HepG2 (cell line): ENCODE data around the gene CTNNA1. TPM values are rescaled to one million over a fixed set of nuclear protein-coding genes. Genes with fewer than 3 reads are reported as not detected.
A peak's percentile ranks its signal among the peaks of the same experiment; 100 is the strongest.

Experiments
- ATF6 ChIP-seq: sonication (generic); formaldehyde crosslinking; conservative IDR thresholded peaks from 2 replicates; pipeline ENCODE4 v1.4.0; 2020; ENCODE audit warnings: missing genetic modification reagents
- CEBPG ChIP-seq: IDR thresholded peaks from 2 replicates; pipeline ENCODE4 v1.6.1; 2016
- FOXP1 ChIP-seq, 2 experiments: fragments of 450-650 bp in 1 of 2; IDR thresholded peaks; 2 replicates each; pipeline ENCODE4 v1.6.1; 2017 to 2018; ENCODE audit warnings: antibody characterized with exemption in 1 of 2
- MED1 ChIP-seq: sonication (generic); formaldehyde crosslinking; IDR thresholded peaks from 2 replicates; pipeline ENCODE4 v1.4.0; 2020; ENCODE audit warnings: missing genetic modification reagents
- MIER2 ChIP-seq: IDR thresholded peaks from 2 replicates; pipeline ENCODE4 v1.6.1; 2016; ENCODE audit warnings: missing biosample characterization, missing genetic modification reagents
- PBX2 ChIP-seq: IDR thresholded peaks from 2 replicates; pipeline ENCODE4 v1.6.1; 2016; ENCODE audit warnings: control low read depth
- POGZ ChIP-seq: sonication (generic); formaldehyde crosslinking; IDR thresholded peaks from 2 replicates; pipeline ENCODE4 v1.4.0; 2020; ENCODE audit warnings: mild to moderate bottlenecking, missing genetic modification reagents
- RARA ChIP-seq: IDR thresholded peaks from 2 replicates; pipeline ENCODE4 v1.6.1; 2016; ENCODE audit warnings: missing genetic modification reagents, missing compliant biosample characterization
- RBM39 ChIP-seq: fragments of 200-400 bp; formaldehyde crosslinking; IDR thresholded peaks from one replicate; pipeline ENCODE4 v1.6.1; 2018; ENCODE audit warnings: antibody characterized with exemption, mild to moderate bottlenecking, low read depth, low read length; ENCODE audit not compliant: poor library complexity, severe bottlenecking
- SNAPC4 ChIP-seq: sonication (generic); formaldehyde crosslinking; IDR thresholded peaks from 2 replicates; pipeline ENCODE4 v1.4.0; 2020; ENCODE audit warnings: mild to moderate bottlenecking, missing genetic modification reagents
- TEAD3 ChIP-seq: optimal IDR thresholded peaks from 2 replicates; pipeline ENCODE3; 2016; ENCODE audit warnings: borderline replicate concordance
- ZBTB25 ChIP-seq: IDR thresholded peaks from 2 replicates; pipeline ENCODE4 v1.6.1; 2018; ENCODE audit warnings: missing genetic modification reagents
- ZNF12 ChIP-seq: sonication (generic); formaldehyde crosslinking; IDR thresholded peaks from 2 replicates; pipeline ENCODE4 v1.5.0; 2020; ENCODE audit warnings: missing genetic modification reagents
- ZNF207 ChIP-seq: fragments of 450-650 bp; IDR thresholded peaks from 2 replicates; pipeline ENCODE4 v1.6.1; 2016; ENCODE audit warnings: antibody characterized with exemption, borderline replicate concordance
- ZNF331 ChIP-seq: sonication (generic); formaldehyde crosslinking; IDR thresholded peaks from 2 replicates; pipeline ENCODE4 v1.4.0; 2020; ENCODE audit warnings: missing genetic modification reagents
- ZNF737 ChIP-seq: sonication (generic); formaldehyde crosslinking; IDR thresholded peaks from 2 replicates; pipeline ENCODE4 v1.5.0; 2020; ENCODE audit warnings: missing genetic modification reagents, mild to moderate bottlenecking, borderline replicate concordance
- ZNF788 ChIP-seq: sonication (generic); formaldehyde crosslinking; IDR thresholded peaks from 2 replicates; pipeline ENCODE4 v1.5.0; 2020; ENCODE audit warnings: mild to moderate bottlenecking, missing genetic modification reagents, borderline replicate concordance
- ZUFSP ChIP-seq: sonication (generic); formaldehyde crosslinking; IDR thresholded peaks from 2 replicates; pipeline ENCODE4 v1.9.0; 2021; ENCODE audit warnings: missing genetic modification reagents, mild to moderate bottlenecking, borderline replicate concordance
- polyA plus RNA-seq, 8 experiments: library from polyadenylated mRNA; depleted of rRNA in 3 of 8; stranded (reverse) in 7 of 8; unstranded in 1 of 8; fragments of >200 nt; fragmentation: Illumina TruSeq in 4 of 8; extraction: Trizol in 4 of 8; gene quantifications; 2 replicates each; pipeline versions ENCODE4 v1.2.1 to v1.2.3, GENCODE V29; 2011 to 2016; ENCODE audit warnings: low read depth in 4 of 8, missing spikeins in 1 of 8, mixed read lengths in 1 of 8; ENCODE audit not compliant: insufficient read depth in 1 of 8
- total RNA-seq, 5 experiments: library from RNA; depleted of rRNA; stranded (reverse); fragments of >200 nt; fragmentation: Illumina TruSeq; extraction: Trizol; gene quantifications; 2 replicates each; pipeline ENCODE4 v1.2.3, GENCODE V29; 2016; ENCODE audit warnings: low read depth in 1 of 5

CTNNA1 gene
- total and polyA plus RNA-seq, 2 of the 13 experiments (the other 11 are each of a cell fraction or from before 2014, with no cell fraction given): 66.8 to 162 TPM

DNA sequence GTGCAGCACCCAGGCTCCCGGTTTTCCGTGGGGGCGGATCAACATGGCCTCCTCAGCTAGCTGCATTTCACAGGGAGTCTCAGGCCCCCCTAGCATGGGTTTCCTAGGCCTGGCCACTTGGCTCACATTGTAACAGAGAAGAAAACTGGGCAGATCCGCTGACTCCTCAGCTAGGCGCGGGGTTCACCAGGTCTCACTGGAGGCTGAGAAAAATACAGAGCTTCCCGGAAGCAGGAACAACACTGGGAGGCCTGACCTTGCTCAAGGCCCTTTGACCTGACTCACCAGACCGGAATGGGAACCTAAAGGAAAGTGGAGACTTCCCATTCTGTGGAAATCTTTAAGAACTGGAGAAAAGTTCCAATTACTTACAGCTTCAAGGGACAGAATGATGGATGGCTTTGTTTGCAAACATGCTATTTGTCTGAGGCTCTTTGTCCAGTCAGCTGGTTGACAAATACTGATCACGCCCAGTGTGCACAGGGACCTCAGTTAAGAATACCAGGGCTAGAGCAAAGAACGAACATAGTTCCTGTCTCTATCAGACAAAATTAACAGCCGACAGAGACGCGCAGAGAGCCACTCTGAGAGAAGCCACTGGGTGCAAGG lies 210.6 kb downstream of the CTNNA1 start (continued):
- no peak for TF ChIP-seq ZNF207
- TF ChIP-seq ZNF331: peak; percentile 47; the same call in 1 of the 2 replicates
- TF ChIP-seq ATF6 (CRISPR knock-in tag): no peak
- TF ChIP-seq SNAPC4 (CRISPR knock-in tag): peak; percentile 59; the same call in 1 of the 2 replicates
- TF ChIP-seq ZBTB25: peak; percentile 46; the same call in 1 of the 2 replicates
- peak; percentile 42; the same call in 1 of the 2 replicates for TF ChIP-seq MIER2
- no peak for TF ChIP-seq ZUFSP (CRISPR knock-in tag)
- peak; percentile 47; the same call in 1 of the 2 replicates for TF ChIP-seq ZNF788 (CRISPR knock-in tag)
- peak; percentile 53; the same call in 1 of the 2 replicates for TF ChIP-seq PBX2
- TF ChIP-seq ZNF737 (CRISPR knock-in tag): no peak
- TF ChIP-seq CEBPG: 0 out of 2 replicates have a peak, but pooled peaks have one; percentile 8
- TF ChIP-seq RARA: peak; percentile 40; the same call in 1 of the 2 replicates
- TF ChIP-seq FOXP1 (IDR thresholded peaks at IDR 0.05): no peak
- peak; percentile 60; the same call in 1 of the 2 replicates for TF ChIP-seq FOXP1 (CRISPR knock-in tag; IDR thresholded peaks at IDR 0.05)
- peak; percentile 43; the same call in 1 of the 2 replicates for TF ChIP-seq POGZ (CRISPR knock-in tag)
- TF ChIP-seq TEAD3 (CRISPR knock-in tag): peak; percentile 56
- 0 out of 2 replicates have a peak, but pooled peaks have one; percentile 11 for TF ChIP-seq MED1 (CRISPR knock-in tag)
- no peak for TF ChIP-seq RBM39
- TF ChIP-seq ZNF12 (CRISPR knock-in tag): 0 out of 2 replicates have a peak, but pooled peaks have one; percentile 36
